GM13976 (cell line): Measurements from ENCODE around the gene EEA1.

Experiments
- DNase-seq: peaks from one replicate; pipeline ENCODE4 v3.0.0; 2012; ENCODE audit warnings: low spot score
- in situ Hi-C: fragments of 300-500 bp; cut with MboI; formaldehyde crosslinking; loops from one replicate; pipeline ENCODE4 v1.12.0; 2022; ENCODE audit warnings: low sequenced_read_pairs, mixed read lengths, inconsistent platforms; ENCODE audit not compliant: unreplicated experiment
- TF ChIP-seq, protein P1 (sequence below): IDR thresholded peaks from 2 replicates; pipeline ENCODE4 v1.5.1; 2012; ENCODE audit warnings: borderline replicate concordance, mild to moderate bottlenecking; ENCODE audit not compliant: insufficient read depth; ENCODE audit errors: extremely low read depth, missing control alignments, control extremely low read depth

EEA1 gene

DNA sequence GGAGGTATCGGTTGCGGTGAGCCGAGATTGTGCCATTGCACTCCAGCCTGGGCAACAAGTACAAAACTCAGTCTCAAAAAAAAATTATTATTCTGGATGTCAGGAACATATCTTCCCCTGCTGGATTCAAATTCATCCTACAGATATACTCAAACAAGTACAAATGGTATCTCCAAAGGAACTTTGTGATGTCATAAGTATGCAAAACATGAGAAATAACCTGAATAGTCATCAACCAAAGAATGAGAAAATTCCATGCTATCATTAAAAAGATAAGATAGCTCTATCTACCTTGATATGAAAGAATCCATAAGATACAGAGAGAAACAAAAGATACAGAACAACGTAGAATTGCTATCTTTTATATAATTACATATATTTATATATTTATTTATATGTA is 67.7 kb downstream of the EEA1 start:
- TF ChIP-seq, protein P1, sequence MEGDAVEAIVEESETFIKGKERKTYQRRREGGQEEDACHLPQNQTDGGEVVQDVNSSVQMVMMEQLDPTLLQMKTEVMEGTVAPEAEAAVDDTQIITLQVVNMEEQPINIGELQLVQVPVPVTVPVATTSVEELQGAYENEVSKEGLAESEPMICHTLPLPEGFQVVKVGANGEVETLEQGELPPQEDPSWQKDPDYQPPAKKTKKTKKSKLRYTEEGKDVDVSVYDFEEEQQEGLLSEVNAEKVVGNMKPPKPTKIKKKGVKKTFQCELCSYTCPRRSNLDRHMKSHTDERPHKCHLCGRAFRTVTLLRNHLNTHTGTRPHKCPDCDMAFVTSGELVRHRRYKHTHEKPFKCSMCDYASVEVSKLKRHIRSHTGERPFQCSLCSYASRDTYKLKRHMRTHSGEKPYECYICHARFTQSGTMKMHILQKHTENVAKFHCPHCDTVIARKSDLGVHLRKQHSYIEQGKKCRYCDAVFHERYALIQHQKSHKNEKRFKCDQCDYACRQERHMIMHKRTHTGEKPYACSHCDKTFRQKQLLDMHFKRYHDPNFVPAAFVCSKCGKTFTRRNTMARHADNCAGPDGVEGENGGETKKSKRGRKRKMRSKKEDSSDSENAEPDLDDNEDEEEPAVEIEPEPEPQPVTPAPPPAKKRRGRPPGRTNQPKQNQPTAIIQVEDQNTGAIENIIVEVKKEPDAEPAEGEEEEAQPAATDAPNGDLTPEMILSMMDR = no peak
- DNase-seq = no peak
- in situ Hi-C loops = no loop called here

DNA sequence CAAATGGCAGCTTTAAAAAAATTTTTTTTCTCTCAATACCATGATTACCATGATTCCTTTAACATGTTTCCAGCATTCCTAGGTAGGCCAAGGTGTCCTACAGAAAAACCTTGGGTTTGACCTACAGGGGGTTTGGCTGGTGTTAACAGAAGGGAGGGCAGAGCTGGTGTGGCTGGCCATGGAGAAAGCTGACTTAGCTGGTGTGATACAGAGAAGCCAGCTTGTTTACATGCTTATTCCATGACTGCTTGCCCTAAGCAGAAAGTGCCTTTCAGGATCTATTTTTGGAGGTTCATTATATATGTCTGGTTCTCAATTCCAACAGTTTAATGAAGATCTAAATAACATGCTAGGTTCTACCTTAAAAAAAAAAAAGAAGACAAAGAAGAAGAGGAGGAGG is 68.6 kb downstream of the EEA1 start:
- in situ Hi-C loops = no loop called here
- no peak for DNase-seq
- TF ChIP-seq, protein P1 = no peak

DNA sequence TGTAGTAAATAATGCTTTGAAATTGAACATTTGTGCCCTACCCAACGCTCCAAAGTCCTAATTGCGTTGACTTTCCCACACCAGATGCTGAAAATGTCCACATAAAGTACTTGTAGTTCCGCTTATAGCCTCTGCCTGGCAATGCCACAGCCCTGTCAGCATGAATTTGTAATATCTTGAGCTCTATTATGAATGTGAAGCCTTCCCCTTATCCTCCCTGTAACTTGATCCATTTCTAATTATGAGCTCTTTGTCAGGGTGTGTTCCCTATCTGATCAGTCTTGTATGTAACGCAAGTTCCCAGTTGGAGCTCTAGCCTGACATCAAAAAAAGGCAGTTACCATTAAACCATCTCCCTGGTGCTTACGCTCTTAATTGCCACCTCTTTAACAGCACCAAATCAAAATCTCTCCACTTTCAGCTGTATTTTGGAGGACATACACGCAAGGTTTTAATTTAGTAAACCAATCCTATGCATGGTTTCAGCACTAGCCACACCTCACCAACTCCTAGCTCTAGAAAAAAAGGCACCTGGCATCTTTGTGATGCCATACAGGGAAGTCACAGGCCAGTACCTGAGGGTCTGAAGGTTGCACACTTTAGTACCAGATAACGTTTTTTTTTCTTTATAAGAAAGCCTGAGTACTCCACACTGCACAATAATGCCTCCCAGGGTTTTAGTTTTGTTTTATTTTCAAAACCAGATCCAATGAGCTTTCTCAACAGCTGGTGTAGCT is 69.3 kb downstream of the EEA1 start:
- DNase-seq = no peak
- in situ Hi-C loops = no loop called here
- TF ChIP-seq, protein P1 = no peak

DNA sequence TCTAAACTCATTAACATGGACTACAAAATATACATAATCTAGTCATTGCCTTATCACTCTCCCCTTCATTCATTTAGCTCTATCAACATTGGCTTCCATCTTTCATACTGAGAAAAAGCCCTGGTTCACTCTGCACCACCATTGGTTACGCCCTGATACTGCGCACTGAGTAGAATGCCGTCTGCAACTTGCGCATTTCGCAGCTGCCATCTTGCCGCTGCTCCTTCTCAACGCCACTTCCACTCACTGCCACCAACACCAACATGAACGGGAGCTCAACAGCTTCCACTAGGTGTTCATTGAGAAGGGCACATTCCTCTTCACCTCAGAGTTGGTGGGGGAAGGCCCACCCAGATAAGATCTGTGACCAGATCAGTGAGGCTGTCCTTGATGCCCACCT is 71.3 kb downstream of the EEA1 start:
- TF ChIP-seq, protein P1 = no peak
- no peak for DNase-seq
- in situ Hi-C loops = no loop called here

DNA sequence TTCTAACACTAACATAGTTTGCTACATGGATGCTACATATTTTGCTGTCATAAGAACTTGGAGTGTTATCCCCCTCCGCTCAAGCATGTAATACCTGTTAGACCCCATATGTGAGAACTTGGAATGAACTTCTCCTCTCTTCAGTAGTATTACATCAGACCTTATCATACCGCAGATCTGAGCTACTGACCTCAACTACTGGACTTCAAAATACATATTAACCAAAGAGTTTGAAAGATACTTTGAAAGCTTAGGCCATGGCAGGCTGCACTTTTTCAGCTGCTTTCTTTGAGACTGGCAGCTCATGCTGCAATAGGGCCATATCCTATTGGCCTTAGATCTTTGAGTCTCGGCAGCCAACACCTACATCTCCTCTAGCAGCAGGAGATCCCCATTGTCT is 74.8 kb downstream of the EEA1 start:
- no peak for DNase-seq
- in situ Hi-C loops = no loop called here
- TF ChIP-seq, protein P1 = no peak

DNA sequence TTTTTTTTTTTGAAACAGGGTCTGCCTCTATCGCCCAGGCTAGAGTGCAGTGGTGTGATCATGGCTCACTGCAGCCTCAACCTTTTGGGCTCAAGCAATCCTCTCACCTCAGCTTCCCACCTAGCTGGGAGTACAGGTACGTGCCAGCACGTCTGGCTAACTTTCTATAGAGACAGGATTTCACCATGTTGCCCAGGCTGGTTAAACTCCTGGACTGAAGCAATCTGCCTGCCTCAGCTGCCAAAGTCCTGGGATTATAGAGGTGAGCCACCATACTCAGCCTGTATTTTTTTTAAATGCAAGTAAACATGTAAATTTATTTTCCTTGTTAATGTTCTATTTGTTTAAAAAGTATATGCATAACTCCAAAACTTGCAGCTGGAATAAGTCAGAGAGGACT is 80.4 kb downstream of the EEA1 start:
- DNase-seq = no peak
- TF ChIP-seq, protein P1 = no peak
- in situ Hi-C loops = no loop called here
